ENCODE data around the gene CCNJL.

Gene CCNJL

DNA sequence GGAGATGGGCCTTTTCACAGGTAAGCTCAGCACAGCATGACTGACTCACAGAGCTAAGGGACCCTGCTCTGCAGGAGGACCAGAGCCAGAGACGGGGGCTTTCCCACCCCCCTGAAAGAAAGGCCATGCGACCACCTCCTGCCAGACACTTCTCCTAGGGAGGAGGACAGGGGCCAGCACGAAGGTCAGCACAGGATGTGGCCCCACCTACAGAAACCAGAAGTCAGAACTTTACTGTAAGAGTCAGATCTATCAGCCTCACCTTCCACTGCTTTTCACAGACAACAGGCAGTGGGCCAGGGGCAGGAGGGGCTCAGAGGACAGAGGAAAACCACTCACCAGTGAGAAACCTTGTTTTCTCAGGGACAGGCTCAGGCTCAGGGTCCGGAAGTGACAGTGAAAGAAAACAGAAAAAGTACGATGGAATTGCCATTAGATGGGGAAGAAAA is 37.9 kb downstream of the CCNJL start:
- Histone ChIP-seq H3K36me3 (ENCODE audit: control insufficient read depth, low read length) (no peaks in the 10 kb centered on the region), H3K27me3 (ENCODE audit: control insufficient read depth, low read length) (peaks cover 21% of the 10 kb centered on the region), H3K4me3 (ENCODE audit: low read length) (no peak overlapping the region), H3K4me2 (ENCODE audit: low read length) (no peak overlapping the region), H3K27ac (ENCODE audit: low read depth, low read length) (no peak overlapping the region), H4K20me1 (ENCODE audit: control insufficient read depth, insufficient read depth, low read depth, low read length) (no peaks in the 10 kb centered on the region), H3K4me1 (ENCODE audit: control insufficient read depth, low read length) (peaks cover 9% of the 10 kb centered on the region), H3K9me2 (replicated peaks; ENCODE audit: control insufficient read depth, low read length) (no peaks in the 10 kb centered on the region), H3K79me2 (ENCODE audit: control insufficient read depth, low read length) (no peaks in the 10 kb centered on the region), H3K9me3 (ENCODE audit: control insufficient read depth, insufficient read depth, low read length) (no peaks in the 10 kb centered on the region), H3F3A (ENCODE audit: control insufficient read depth, insufficient read depth) (no peaks in the 10 kb centered on the region)
- TF ChIP-seq EZH2phosphoT487 (IDR thresholded peaks at IDR 0.05; ENCODE audit: borderline replicate concordance, low read length) = no peak
- TF ChIP-seq, protein P1, sequence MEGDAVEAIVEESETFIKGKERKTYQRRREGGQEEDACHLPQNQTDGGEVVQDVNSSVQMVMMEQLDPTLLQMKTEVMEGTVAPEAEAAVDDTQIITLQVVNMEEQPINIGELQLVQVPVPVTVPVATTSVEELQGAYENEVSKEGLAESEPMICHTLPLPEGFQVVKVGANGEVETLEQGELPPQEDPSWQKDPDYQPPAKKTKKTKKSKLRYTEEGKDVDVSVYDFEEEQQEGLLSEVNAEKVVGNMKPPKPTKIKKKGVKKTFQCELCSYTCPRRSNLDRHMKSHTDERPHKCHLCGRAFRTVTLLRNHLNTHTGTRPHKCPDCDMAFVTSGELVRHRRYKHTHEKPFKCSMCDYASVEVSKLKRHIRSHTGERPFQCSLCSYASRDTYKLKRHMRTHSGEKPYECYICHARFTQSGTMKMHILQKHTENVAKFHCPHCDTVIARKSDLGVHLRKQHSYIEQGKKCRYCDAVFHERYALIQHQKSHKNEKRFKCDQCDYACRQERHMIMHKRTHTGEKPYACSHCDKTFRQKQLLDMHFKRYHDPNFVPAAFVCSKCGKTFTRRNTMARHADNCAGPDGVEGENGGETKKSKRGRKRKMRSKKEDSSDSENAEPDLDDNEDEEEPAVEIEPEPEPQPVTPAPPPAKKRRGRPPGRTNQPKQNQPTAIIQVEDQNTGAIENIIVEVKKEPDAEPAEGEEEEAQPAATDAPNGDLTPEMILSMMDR (IDR thresholded peaks at IDR 0.05; ENCODE audit: low read depth, low read length, poor library complexity, severe bottlenecking) = no peak

DNA sequence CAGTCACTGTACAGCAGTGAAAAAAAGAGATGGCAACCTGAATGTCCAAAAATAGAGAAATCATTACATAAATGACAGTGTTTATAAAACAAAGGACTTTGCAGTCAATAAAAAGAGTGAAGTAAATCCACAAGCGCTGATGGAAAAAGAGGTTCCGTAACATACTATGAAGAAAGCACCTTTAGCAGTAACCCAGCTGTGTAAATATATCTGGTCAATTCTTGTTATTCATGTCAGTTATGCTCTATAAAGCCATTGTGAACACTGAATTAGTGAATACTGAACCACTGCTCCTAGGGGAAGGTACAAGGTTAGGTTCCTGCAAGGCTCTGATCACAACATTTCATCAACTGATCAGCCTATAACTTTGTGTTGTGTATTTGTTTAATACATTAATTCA is 39.5 kb downstream of the CCNJL start:
- Histone ChIP-seq H4K20me1 (ENCODE audit: control insufficient read depth, insufficient read depth, low read depth, low read length) (no peaks in the 10 kb centered on the region), H3K79me2 (ENCODE audit: control insufficient read depth, low read length) (no peaks in the 10 kb centered on the region), H3F3A (ENCODE audit: control insufficient read depth, insufficient read depth) (no peaks in the 10 kb centered on the region), H3K9me3 (ENCODE audit: control insufficient read depth, insufficient read depth, low read length) (no peaks in the 10 kb centered on the region), H3K4me2 (ENCODE audit: low read length) (no peak overlapping the region), H3K36me3 (ENCODE audit: control insufficient read depth, low read length) (no peaks in the 10 kb centered on the region), H3K27me3 (ENCODE audit: control insufficient read depth, low read length) (peaks cover 27% of the 10 kb centered on the region), H3K4me3 (ENCODE audit: low read length) (no peak overlapping the region), H3K9me2 (replicated peaks; ENCODE audit: control insufficient read depth, low read length) (no peaks in the 10 kb centered on the region), H3K4me1 (ENCODE audit: control insufficient read depth, low read length) (peaks cover 9% of the 10 kb centered on the region), H3K27ac (ENCODE audit: low read depth, low read length) (no peak overlapping the region)
- TF ChIP-seq EZH2phosphoT487 (IDR thresholded peaks at IDR 0.05; ENCODE audit: borderline replicate concordance, low read length) = no peak
- TF ChIP-seq, protein P1 (IDR thresholded peaks at IDR 0.05; ENCODE audit: low read depth, low read length, poor library complexity, severe bottlenecking) = no peak

DNA sequence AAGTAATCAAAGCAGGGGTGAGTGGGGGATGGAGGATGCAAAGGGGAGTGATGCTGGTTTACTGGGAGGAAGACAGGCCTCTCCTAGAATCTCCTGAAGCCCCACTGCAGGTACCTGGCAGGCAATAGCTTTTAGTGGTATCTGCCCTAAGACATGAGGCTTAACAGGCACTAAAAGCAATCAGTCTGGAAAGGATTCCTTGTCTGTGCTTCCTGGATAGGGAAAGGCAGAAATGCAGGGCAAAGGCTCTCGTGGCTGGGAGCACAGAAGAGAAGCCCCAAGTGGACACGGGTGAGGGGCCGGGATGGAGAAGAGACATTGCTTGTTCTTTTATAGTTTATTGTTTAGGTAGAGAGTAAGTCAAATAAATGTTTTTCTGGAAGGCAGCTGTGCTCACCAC is 40.1 kb downstream of the CCNJL start:
- peaks cover 9% of the 10 kb centered on the region for H3K4me1 ChIP-seq (ENCODE audit: control insufficient read depth, low read length)
- H3K9me2 ChIP-seq (replicated peaks; ENCODE audit: control insufficient read depth, low read length) = no peaks in the 10 kb centered on the region
- peaks cover 27% of the 10 kb centered on the region for H3K27me3 ChIP-seq (ENCODE audit: control insufficient read depth, low read length)
- H3K27ac ChIP-seq (ENCODE audit: low read depth, low read length) = no peak overlapping the region
- no peaks in the 10 kb centered on the region for H4K20me1 ChIP-seq (ENCODE audit: control insufficient read depth, insufficient read depth, low read depth, low read length)
- TF ChIP-seq, protein P1 (IDR thresholded peaks at IDR 0.05; ENCODE audit: low read depth, low read length, poor library complexity, severe bottlenecking) = no peak
- TF ChIP-seq EZH2phosphoT487 (IDR thresholded peaks at IDR 0.05; ENCODE audit: borderline replicate concordance, low read length) = no peak
- H3K4me2 ChIP-seq (ENCODE audit: low read length) = no peak overlapping the region
- H3K4me3 ChIP-seq (ENCODE audit: low read length) = no peak overlapping the region
- no peaks in the 10 kb centered on the region for H3K36me3 ChIP-seq (ENCODE audit: control insufficient read depth, low read length)
- H3F3A ChIP-seq (ENCODE audit: control insufficient read depth, insufficient read depth) = no peaks in the 10 kb centered on the region
- no peaks in the 10 kb centered on the region for H3K9me3 ChIP-seq (ENCODE audit: control insufficient read depth, insufficient read depth, low read length)
- H3K79me2 ChIP-seq (ENCODE audit: control insufficient read depth, low read length) = no peaks in the 10 kb centered on the region

Measured in DOHH2 (cell line).